ENCODE results near the gene MAU2. TPM values are rescaled to one million over a fixed set of nuclear protein-coding genes. Genes with fewer than 3 reads are reported as not detected.

The MAU2 gene
- total RNA-seq, 1 donor from 2014 or later = 70.8 TPM

- TF ChIP-seq, protein P1, sequence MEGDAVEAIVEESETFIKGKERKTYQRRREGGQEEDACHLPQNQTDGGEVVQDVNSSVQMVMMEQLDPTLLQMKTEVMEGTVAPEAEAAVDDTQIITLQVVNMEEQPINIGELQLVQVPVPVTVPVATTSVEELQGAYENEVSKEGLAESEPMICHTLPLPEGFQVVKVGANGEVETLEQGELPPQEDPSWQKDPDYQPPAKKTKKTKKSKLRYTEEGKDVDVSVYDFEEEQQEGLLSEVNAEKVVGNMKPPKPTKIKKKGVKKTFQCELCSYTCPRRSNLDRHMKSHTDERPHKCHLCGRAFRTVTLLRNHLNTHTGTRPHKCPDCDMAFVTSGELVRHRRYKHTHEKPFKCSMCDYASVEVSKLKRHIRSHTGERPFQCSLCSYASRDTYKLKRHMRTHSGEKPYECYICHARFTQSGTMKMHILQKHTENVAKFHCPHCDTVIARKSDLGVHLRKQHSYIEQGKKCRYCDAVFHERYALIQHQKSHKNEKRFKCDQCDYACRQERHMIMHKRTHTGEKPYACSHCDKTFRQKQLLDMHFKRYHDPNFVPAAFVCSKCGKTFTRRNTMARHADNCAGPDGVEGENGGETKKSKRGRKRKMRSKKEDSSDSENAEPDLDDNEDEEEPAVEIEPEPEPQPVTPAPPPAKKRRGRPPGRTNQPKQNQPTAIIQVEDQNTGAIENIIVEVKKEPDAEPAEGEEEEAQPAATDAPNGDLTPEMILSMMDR (conservative IDR thresholded peaks at IDR 0.05) = no peak
- no peak overlapping the region for H3K4me3 Mint-ChIP-seq
- peaks cover 1% of the 10 kb centered on the region for H3K36me3 Mint-ChIP-seq (ENCODE audit: low read depth)
- H3K9me3 Mint-ChIP-seq = no peaks in the 10 kb centered on the region
- no peaks in the 10 kb centered on the region for H3K4me1 Mint-ChIP-seq
- no peak overlapping the region for H3K27ac Mint-ChIP-seq (ENCODE audit: unreplicated experiment)
- no peak for DNase-seq (ENCODE audit: low read depth, low spot score)
- H3K27me3 Mint-ChIP-seq (ENCODE audit: low read depth) = no peaks in the 10 kb centered on the region
Measured at GRCh38 chr19:19300613-19301012, 20.0 kb upstream of the MAU2 start.

DNA sequence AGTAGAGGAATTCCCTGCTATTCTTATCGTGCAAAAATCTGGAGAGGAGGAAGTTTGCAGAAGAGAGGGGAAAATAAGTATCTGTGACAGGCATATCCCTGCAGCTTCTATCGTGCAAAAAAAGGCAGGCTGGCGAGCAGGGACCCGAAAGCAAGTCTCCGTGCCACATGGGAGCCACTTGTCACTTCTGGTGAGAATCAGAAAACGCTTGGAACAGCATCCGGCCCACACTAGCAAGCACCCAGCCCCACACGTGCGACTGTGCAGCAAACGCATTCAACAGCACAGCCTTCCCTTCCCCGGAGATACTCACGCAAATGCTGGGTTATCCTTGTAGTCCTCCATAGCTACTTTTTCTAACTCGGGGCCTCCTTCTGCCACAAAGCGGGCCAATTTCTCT lies 17.2 kb upstream of the MAU2 start:
- no peaks in the 10 kb centered on the region for H3K4me1 Mint-ChIP-seq
- H3K4me3 Mint-ChIP-seq = no peak overlapping the region
- H3K36me3 Mint-ChIP-seq (ENCODE audit: low read depth) = no peaks in the 10 kb centered on the region
- TF ChIP-seq, protein P1 (conservative IDR thresholded peaks at IDR 0.05) = no peak
- no peaks in the 10 kb centered on the region for H3K9me3 Mint-ChIP-seq
- H3K27me3 Mint-ChIP-seq (ENCODE audit: low read depth) = no peaks in the 10 kb centered on the region
- DNase-seq (ENCODE audit: low read depth, low spot score) = no peak
- no peak overlapping the region for H3K27ac Mint-ChIP-seq (ENCODE audit: unreplicated experiment)

DNA sequence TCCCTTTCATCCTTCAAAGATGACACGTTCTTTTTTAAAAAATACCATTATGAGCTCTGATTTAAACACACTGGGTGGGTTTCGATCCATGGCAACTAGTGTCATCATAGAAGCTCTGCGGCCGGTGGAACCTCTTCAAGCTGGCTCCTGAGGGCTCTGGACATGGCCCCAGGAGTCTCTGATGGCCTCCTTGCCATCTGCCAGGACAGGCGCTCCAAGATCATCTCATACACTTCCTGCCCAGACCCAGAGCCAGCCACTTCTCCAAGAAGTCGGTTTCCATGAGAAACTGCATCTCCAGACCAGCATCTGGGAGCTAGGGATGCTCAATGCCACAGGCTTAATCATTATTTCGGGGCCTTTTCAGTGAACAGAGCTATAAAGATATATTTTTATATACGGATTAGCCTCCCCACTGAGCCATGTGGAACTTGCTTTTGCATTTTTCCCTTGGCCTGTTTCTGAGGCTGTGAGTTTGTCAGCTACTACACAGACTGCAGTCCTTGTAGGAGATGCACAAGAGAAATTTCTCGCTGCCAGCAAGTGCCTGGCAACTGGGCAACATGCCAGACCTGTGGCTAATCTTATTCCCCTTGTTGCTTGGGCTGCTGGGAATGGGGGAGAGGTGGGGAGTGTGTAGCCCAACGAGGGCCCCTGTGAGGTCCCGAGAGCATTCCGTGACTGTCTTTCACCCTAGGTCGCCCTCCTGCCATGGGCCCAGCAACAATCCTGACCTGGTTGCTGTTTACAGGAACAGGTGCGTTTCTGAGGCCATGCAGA lies 16.3 kb upstream of the MAU2 start:
- no peaks in the 10 kb centered on the region for H3K4me1 Mint-ChIP-seq
- H3K4me3 Mint-ChIP-seq = no peak overlapping the region
- no peak overlapping the region for H3K27ac Mint-ChIP-seq (ENCODE audit: unreplicated experiment)
- DNase-seq (ENCODE audit: low read depth, low spot score) = no peak
- H3K9me3 Mint-ChIP-seq = no peaks in the 10 kb centered on the region
- no peaks in the 10 kb centered on the region for H3K27me3 Mint-ChIP-seq (ENCODE audit: low read depth)
- TF ChIP-seq, protein P1 (conservative IDR thresholded peaks at IDR 0.05) = no peak
- no peaks in the 10 kb centered on the region for H3K36me3 Mint-ChIP-seq (ENCODE audit: low read depth)

- Mint-ChIP-seq H3K4me1 (no peaks in the 10 kb centered on the region), H3K27ac (ENCODE audit: unreplicated experiment) (no peak overlapping the region), H3K36me3 (ENCODE audit: low read depth) (peaks cover 3% of the 10 kb centered on the region), H3K27me3 (ENCODE audit: low read depth) (no peaks in the 10 kb centered on the region), H3K4me3 (no peak overlapping the region), H3K9me3 (no peaks in the 10 kb centered on the region)
- DNase-seq (ENCODE audit: low read depth, low spot score) = no peak
- TF ChIP-seq, protein P1 (conservative IDR thresholded peaks at IDR 0.05) = no peak
Measured at GRCh38 chr19:19305066-19305465, 15.6 kb upstream of the MAU2 start.

- TF ChIP-seq, protein P1 (conservative IDR thresholded peaks at IDR 0.05) = no peak
- H3K27me3 Mint-ChIP-seq (ENCODE audit: low read depth) = no peaks in the 10 kb centered on the region
- no peaks in the 10 kb centered on the region for H3K4me1 Mint-ChIP-seq
- H3K27ac Mint-ChIP-seq (ENCODE audit: unreplicated experiment) = no peak overlapping the region
- no peak for DNase-seq (ENCODE audit: low read depth, low spot score)
- H3K36me3 Mint-ChIP-seq (ENCODE audit: low read depth) = peaks cover 3% of the 10 kb centered on the region
- H3K4me3 Mint-ChIP-seq = no peak overlapping the region
- no peaks in the 10 kb centered on the region for H3K9me3 Mint-ChIP-seq
Measured at GRCh38 chr19:19305696-19306095, 14.9 kb upstream of the MAU2 start.
